HTR-8/SVneo (cell line): Measurements from ENCODE around the gene NABP1.

Experiments used
- DNase-seq: peaks from one replicate; pipeline ENCODE4 v3.0.0; 2011; ENCODE audit warnings: low spot score, mixed read lengths; ENCODE audit not compliant: insufficient read length
- FAIRE-seq: peaks from 2 replicates; lab custom pipeline; 2011; peaks lifted over from hg19 to GRCh38; lab: Jason Lieb, UNC

Gene NABP1

GRCh38 chr2:191646163-191646902 lies 31.6 kb upstream of the NABP1 start:
- no peak for DNase-seq
- no peak for FAIRE-seq

- DNase-seq (no peak), FAIRE-seq (no peak)
Measured at GRCh38 chr2:191649519-191649918, 28.4 kb upstream of the NABP1 start.

GRCh38 chr2:191650896-191651773 lies 26.8 kb upstream of the NABP1 start:
- no peak for FAIRE-seq

GRCh38 chr2:191653667-191654391 lies 24.1 kb upstream of the NABP1 start:
- DNase-seq (no peak), FAIRE-seq (no peak)

More at GRCh38 chr2:191650896-191651773, 26.8 kb upstream of the NABP1 start:
- no peak for DNase-seq

GRCh38 chr2:191656391-191656790 lies 21.5 kb upstream of the NABP1 start:
- no peak for FAIRE-seq

GRCh38 chr2:191656792-191657191 lies 21.1 kb upstream of the NABP1 start:
- FAIRE-seq (no peak), DNase-seq (no peak)

More at GRCh38 chr2:191656391-191656790, 21.5 kb upstream of the NABP1 start:
- DNase-seq = no peak

GRCh38 chr2:191657977-191658376 lies 20.0 kb upstream of the NABP1 start:
- FAIRE-seq (no peak), DNase-seq (no peak)

- FAIRE-seq = no peak
- no peak for DNase-seq
Measured at GRCh38 chr2:191659198-191659597, 18.7 kb upstream of the NABP1 start.

GRCh38 chr2:191660575-191660974 lies 17.4 kb upstream of the NABP1 start:
- DNase-seq = no peak

GRCh38 chr2:191661097-191661924 lies 16.6 kb upstream of the NABP1 start:
- FAIRE-seq = no peak
- no peak for DNase-seq

More at GRCh38 chr2:191660575-191660974, 17.4 kb upstream of the NABP1 start:
- FAIRE-seq = no peak

- DNase-seq (no peak), FAIRE-seq (peak; percentile 84)
Measured at GRCh38 chr2:191664823-191665677, 12.9 kb upstream of the NABP1 start.

GRCh38 chr2:191666226-191666625 lies 11.7 kb upstream of the NABP1 start:
- DNase-seq (no peak), FAIRE-seq (no peak)

- no peak for DNase-seq
- FAIRE-seq = peak; percentile 66
Measured at GRCh38 chr2:191666732-191667131, 11.2 kb upstream of the NABP1 start.

- FAIRE-seq (no peak), DNase-seq (no peak)
Measured at GRCh38 chr2:191670076-191670475, 7.9 kb upstream of the NABP1 start.

- no peak for FAIRE-seq
- DNase-seq = no peak
Measured at GRCh38 chr2:191670787-191671186, 7.1 kb upstream of the NABP1 start.

GRCh38 chr2:191675807-191676721 lies 1.9 kb upstream of the NABP1 start:
- FAIRE-seq (no peak), DNase-seq (no peak)

GRCh38 chr2:191676790-191677645 lies 918 bp upstream of the NABP1 start:
- DNase-seq (peak; percentile 65), FAIRE-seq (no peak)
